Body of pancreas (tissue), 4 donors: ENCODE measurements around the gene TBC1D7.

Experiments used
- CTCF ChIP-seq, 7 experiments: fragments of 450-650 bp in 4 of 7; fragments of 200-600 bp in 3 of 7; sonication (generic) in 3 of 7; IDR thresholded peaks; one replicate each; pipeline ENCODE4 v1.5.1; 2016 to 2019; ENCODE audit warnings: antibody characterized with exemption in 7 of 7
- POLR2A ChIP-seq, 3 donors: fragments of 450-650 bp; IDR thresholded peaks; one replicate each; pipeline ENCODE4 v1.6.1; 2016; ENCODE audit warnings: antibody characterized with exemption in 3 of 3, mild to moderate bottlenecking in 2 of 3

- no peak for TF ChIP-seq CTCF (IDR thresholded peaks at IDR 0.05)
- TF ChIP-seq POLR2A (IDR thresholded peaks at IDR 0.05): no peak
Measured at GRCh38 chr6:13302751-13303667, 25.3 kb downstream of the TBC1D7 start.
